Caco-2 (cell line): Measurements from ENCODE around the gene HSPA4L. TPM values are rescaled to one million over a fixed set of nuclear protein-coding genes. Genes with fewer than 3 reads are reported as not detected.

ENCODE experiments used
- BruUV-seq: library from RNA; stranded (reverse); fragments of 400-500 nt; replicated peaks from 2 replicates; lab custom pipeline; 2021; lab: Mats Ljungman, UMichigan
- CTCF ChIA-PET: fragments of 300-600 bp; sonication (Branson Sonifier 250); formaldehyde crosslinking; loops from one replicate; lab custom pipeline; 2022; ENCODE audit warnings: antibody characterized with exemption; lab: Charles Lee
- POLR2A ChIA-PET: fragments of 300-600 bp; sonication (Branson Sonifier 250); formaldehyde crosslinking; loops from one replicate; lab custom pipeline; 2022; ENCODE audit warnings: antibody characterized with exemption; lab: Charles Lee
- DNase-seq, 2 experiments: peaks; one replicate each; pipeline versions ENCODE4 v3.0.0 to v3.0.0-alpha.2; 2020 to 2022
- H3K27me3 ChIP-seq: replicated peaks from 2 replicates; pipeline ENCODE4 v1.6.0; 2011; ENCODE audit warnings: low read length; ENCODE audit not compliant: control insufficient read depth, insufficient read depth
- H3K36me3 ChIP-seq: 2 replicates; pipeline ENCODE4 v1.5.1; 2011; ENCODE audit warnings: low read length; ENCODE audit not compliant: control insufficient read depth, insufficient read depth
- H3K4me1 ChIP-seq: fragments of 250-450 bp; sonication (Bioruptor Pico); 2 replicates; pipeline ENCODE4 v1.5.1; 2020; ENCODE audit warnings: mild to moderate bottlenecking
- H3K4me3 ChIP-seq: 2 replicates; pipeline ENCODE4 v1.5.1; 2011; ENCODE audit warnings: low read depth, mild to moderate bottlenecking, control low read depth, low read length
- H3K9me3 ChIP-seq: fragments of 250-450 bp; sonication (Bioruptor Pico); 2 replicates; pipeline ENCODE4 v1.5.1; 2020; ENCODE audit warnings: mild to moderate bottlenecking, moderate library complexity
- H3K27ac Mint-ChIP-seq: one replicate; pipeline ENCODE4 v1.8.0; 2022; ENCODE audit warnings: mixed read lengths; ENCODE audit not compliant: unreplicated experiment
- H3K27me3 Mint-ChIP-seq: one replicate; pipeline ENCODE4 v1.8.0; 2022; ENCODE audit warnings: mixed read lengths; ENCODE audit not compliant: insufficient read depth, unreplicated experiment
- H3K36me3 Mint-ChIP-seq: one replicate; pipeline ENCODE4 v1.8.0; 2022; ENCODE audit warnings: mild to moderate bottlenecking, mixed read lengths; ENCODE audit not compliant: insufficient read depth, unreplicated experiment
- H3K4me1 Mint-ChIP-seq: one replicate; pipeline ENCODE4 v1.8.0; 2022; ENCODE audit warnings: low read depth, mixed read lengths; ENCODE audit not compliant: unreplicated experiment
- H3K4me3 Mint-ChIP-seq: one replicate; pipeline ENCODE4 v1.8.0; 2022; ENCODE audit warnings: mild to moderate bottlenecking, moderate library complexity, mixed read lengths; ENCODE audit not compliant: unreplicated experiment
- H3K9me3 Mint-ChIP-seq: one replicate; pipeline ENCODE4 v1.8.0; 2022; ENCODE audit warnings: mixed read lengths; ENCODE audit not compliant: unreplicated experiment
- intact Hi-C: fragments of 100-400 bp; cut with micrococcal nuclease; formaldehyde crosslinking; loops from one replicate; pipeline ENCODE4 v1.10.0; 2022; ENCODE audit not compliant: unreplicated experiment
- total RNA-seq: library from RNA; stranded (reverse); gene quantifications from 2 replicates; pipeline ENCODE4 v1.2.3, GENCODE V29; 2022
- TF ChIP-seq, protein P1 (sequence below), 2 experiments: fragments of 200-600 bp in 1 of 2; IDR thresholded peaks; 1 replicate in 1 of 2; 2 replicates in 1 of 2; pipeline versions ENCODE4 v1.5.1 to v1.8.0; 2011 to 2022; ENCODE audit warnings: antibody characterized with exemption in 1 of 2, control low read depth in 1 of 2, inconsistent platforms in 1 of 2, low read depth in 1 of 2, low read length in 1 of 2, mild to moderate bottlenecking in 1 of 2, moderate library complexity in 1 of 2; ENCODE audit not compliant: insufficient read depth in 1 of 2, severe bottlenecking in 1 of 2, unreplicated experiment in 1 of 2

The HSPA4L gene
- total RNA-seq, 1 experiment from 2014 or later, result 3.6 TPM

DNA sequence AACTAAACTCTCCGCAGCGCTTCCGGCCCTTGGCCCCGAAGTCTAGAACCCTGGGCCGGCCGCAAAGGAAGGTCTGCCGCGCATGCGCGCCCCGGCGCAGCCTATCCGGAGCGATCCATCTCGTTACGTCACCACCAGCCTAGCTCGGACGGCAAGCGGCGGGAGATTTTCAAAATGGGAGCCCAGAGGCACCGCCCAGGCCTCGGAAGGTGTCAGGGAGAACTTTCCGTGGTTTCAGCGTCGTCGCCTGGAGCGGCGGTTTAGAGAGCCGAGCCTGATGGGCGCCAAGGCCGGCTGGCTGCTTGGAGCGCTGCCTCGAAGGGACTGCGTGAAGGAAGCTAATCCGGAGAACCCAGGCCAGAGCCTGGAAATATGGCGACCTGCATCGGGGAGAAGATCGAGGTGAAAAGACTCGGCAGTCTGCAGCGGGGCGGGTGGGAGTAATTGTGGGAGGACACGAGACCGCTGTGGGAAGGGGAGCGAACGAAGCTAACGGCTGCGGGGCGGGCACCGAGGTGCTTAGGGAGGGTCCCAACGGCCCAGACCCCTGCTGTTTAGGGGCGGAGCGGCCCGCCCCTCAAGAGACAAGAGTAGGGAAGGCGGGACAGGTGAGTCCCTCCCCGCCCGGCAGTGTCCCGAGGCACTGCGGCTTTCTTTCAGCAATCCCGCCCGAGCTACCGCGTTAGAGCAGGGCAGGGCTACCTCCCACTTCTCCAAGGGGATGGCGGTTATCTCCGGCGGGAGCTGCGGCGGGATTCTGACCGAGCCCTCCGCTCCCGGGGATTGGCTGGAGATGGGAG lies 98.8 kb downstream of the HSPA4L start, which contains the start of gene PLK4:
Gene PLK4 (plus strand): TSS at position 131 of the 800 bp plus-strand sequence. CDS start 242 bp downstream, at position 373.
- Histone ChIP-seq H3K4me3 (peak within 1 kb of the TSS; percentile 97), H3K9me3 (no peaks in the 10 kb centered on the region), H3K27me3 (no peaks in the 10 kb centered on the region), H3K4me1 (no peaks in the 10 kb centered on the region; the same call in none of the 2 replicates), H3K36me3 (no peaks in the 10 kb centered on the region; the same call in 1 of the 2 replicates)
- ChIA-PET CTCF (interaction anchor here (0.8 to 1.3 kb wide), 4 partner anchors 85 to 106 kb away, joined by 3 to 5 read pairs (median 3); partner anchors contain the start of genes ABHD18 and HSPA4L), POLR2A (interaction anchor here (0.6 to 1.7 kb wide), 4 partner anchors 84 to 673 kb away, joined by 3 to 24 read pairs (median 10); partner anchors contain the start of genes ABHD18, HSPA4L, LARP1B and MFSD8)
- H3K27me3 Mint-ChIP-seq, result no peaks in the 10 kb centered on the region
- peaks cover 40% of the 10 kb centered on the region for H3K36me3 Mint-ChIP-seq
- H3K27ac Mint-ChIP-seq, result peak within 1 kb of the TSS; percentile 99
- BruUV-seq, result no TSS peak
- TF ChIP-seq, protein P1, sequence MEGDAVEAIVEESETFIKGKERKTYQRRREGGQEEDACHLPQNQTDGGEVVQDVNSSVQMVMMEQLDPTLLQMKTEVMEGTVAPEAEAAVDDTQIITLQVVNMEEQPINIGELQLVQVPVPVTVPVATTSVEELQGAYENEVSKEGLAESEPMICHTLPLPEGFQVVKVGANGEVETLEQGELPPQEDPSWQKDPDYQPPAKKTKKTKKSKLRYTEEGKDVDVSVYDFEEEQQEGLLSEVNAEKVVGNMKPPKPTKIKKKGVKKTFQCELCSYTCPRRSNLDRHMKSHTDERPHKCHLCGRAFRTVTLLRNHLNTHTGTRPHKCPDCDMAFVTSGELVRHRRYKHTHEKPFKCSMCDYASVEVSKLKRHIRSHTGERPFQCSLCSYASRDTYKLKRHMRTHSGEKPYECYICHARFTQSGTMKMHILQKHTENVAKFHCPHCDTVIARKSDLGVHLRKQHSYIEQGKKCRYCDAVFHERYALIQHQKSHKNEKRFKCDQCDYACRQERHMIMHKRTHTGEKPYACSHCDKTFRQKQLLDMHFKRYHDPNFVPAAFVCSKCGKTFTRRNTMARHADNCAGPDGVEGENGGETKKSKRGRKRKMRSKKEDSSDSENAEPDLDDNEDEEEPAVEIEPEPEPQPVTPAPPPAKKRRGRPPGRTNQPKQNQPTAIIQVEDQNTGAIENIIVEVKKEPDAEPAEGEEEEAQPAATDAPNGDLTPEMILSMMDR (IDR thresholded peaks at IDR 0.05; ENCODE audit: insufficient read depth in 1 of 2, low read depth in 1 of 2, low read length in 1 of 2, severe bottlenecking in 1 of 2, unreplicated experiment in 1 of 2), result no peak
- peak; percentile 96 for DNase-seq
- no peaks in the 10 kb centered on the region for H3K9me3 Mint-ChIP-seq
- intact Hi-C loops, result loop anchor here (1.0 to 5.0 kb wide), 4 partner anchors 84 to 406 kb away; partner anchors contain the start of genes ABHD18, HSPA4L, LARP1B and MFSD8
- H3K4me1 Mint-ChIP-seq, result no peaks in the 10 kb centered on the region
- H3K4me3 Mint-ChIP-seq, result peak within 1 kb of the TSS; percentile 93

DNA sequence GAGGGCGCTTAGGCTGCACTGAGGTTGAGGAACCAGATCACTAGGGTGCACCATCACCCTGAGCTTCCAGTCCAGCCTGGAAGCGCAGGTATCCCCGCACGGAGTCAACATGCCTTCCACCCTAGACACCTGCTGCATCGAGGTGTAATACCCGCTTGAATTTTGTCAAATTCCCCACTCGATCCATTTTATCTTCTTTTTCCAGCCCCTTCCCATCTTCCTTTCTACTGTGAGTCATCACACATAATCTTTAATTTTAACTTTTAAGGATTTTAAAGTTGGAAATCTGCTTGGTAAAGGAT lies 99.4 kb downstream of the HSPA4L start:
- Mint-ChIP-seq H3K27me3 (no peaks in the 10 kb centered on the region), H3K9me3 (no peaks in the 10 kb centered on the region), H3K27ac (peak overlapping the region; percentile 99), H3K4me1 (no peaks in the 10 kb centered on the region), H3K36me3 (peaks cover 40% of the 10 kb centered on the region), H3K4me3 (peak overlapping the region; percentile 93)
- no peaks in the 10 kb centered on the region; the same call in 1 of the 2 replicates for H3K36me3 ChIP-seq
- H3K27me3 ChIP-seq, result no peaks in the 10 kb centered on the region
- no TSS peak for BruUV-seq
- peak overlapping the region; percentile 97 for H3K4me3 ChIP-seq
- H3K9me3 ChIP-seq, result no peaks in the 10 kb centered on the region
- intact Hi-C loops, result loop anchor here (1.0 to 5.0 kb wide), 4 partner anchors 84 to 406 kb away; partner anchors contain the start of genes ABHD18, HSPA4L, LARP1B and MFSD8
- no peak for DNase-seq
- POLR2A ChIA-PET, result interaction anchor here (0.6 to 1.7 kb wide), 4 partner anchors 84 to 672 kb away, joined by 3 to 24 read pairs (median 10); partner anchors contain the start of genes ABHD18, HSPA4L, LARP1B and MFSD8
- CTCF ChIA-PET, result interaction anchor here (0.8 to 1.3 kb wide), 4 partner anchors 84 to 105 kb away, joined by 3 to 5 read pairs (median 3); partner anchors contain the start of genes ABHD18 and HSPA4L
- H3K4me1 ChIP-seq, result no peaks in the 10 kb centered on the region; the same call in 1 of the 2 replicates
- TF ChIP-seq, protein P1 (IDR thresholded peaks at IDR 0.05; ENCODE audit: insufficient read depth in 1 of 2, low read depth in 1 of 2, low read length in 1 of 2, severe bottlenecking in 1 of 2, unreplicated experiment in 1 of 2), result peak in 1 of 2 experiments; percentile 7

GRCh38 chr4:127888559-127888958 lies 106.4 kb downstream of the HSPA4L start:
- Histone ChIP-seq H3K27me3 (no peaks in the 10 kb centered on the region), H3K9me3 (no peaks in the 10 kb centered on the region), H3K36me3 (no peaks in the 10 kb centered on the region; the same call in 1 of the 2 replicates), H3K4me1 (no peaks in the 10 kb centered on the region), H3K4me3 (no peak overlapping the region)
- H3K27ac Mint-ChIP-seq, result no peak overlapping the region
- no peak for DNase-seq
- no TSS peak for BruUV-seq
- no peaks in the 10 kb centered on the region for H3K4me1 Mint-ChIP-seq
- TF ChIP-seq, protein P1 (IDR thresholded peaks at IDR 0.05; ENCODE audit: insufficient read depth in 1 of 2, low read depth in 1 of 2, low read length in 1 of 2, severe bottlenecking in 1 of 2, unreplicated experiment in 1 of 2), result no peak
- H3K4me3 Mint-ChIP-seq, result no peak overlapping the region
- peaks cover 57% of the 10 kb centered on the region for H3K36me3 Mint-ChIP-seq
- no peaks in the 10 kb centered on the region for H3K9me3 Mint-ChIP-seq
- intact Hi-C loops, result no loop called here
- ChIA-PET CTCF (no interaction called here), POLR2A (no interaction called here)
- no peaks in the 10 kb centered on the region for H3K27me3 Mint-ChIP-seq
